Stimulated activated naive CD8-positive, alpha-beta T cell treated with anti-CD3 and anti-CD28 coated beads, Interleukin-15, amount 100 ng/mL, for 72 hours (primary cell): ENCODE measurements around the gene COL25A1.

ENCODE experiments used
- ATAC-seq: fragments of 150-1000 bp; cut with Tn5 transposase; 2 replicates; pipeline ENCODE4 v1.10.0; 2021; ENCODE audit warnings: mild to moderate bottlenecking, moderate library complexity
- DNase-seq, 2 donors: peaks; one replicate each; pipeline ENCODE4 v3.0.0; 2021 to 2022
- H3K27ac Mint-ChIP-seq, 2 donors: one replicate each; pipeline ENCODE4 v1.8.0; 2022; ENCODE audit warnings: mild to moderate bottlenecking in 2 of 2, mixed read lengths in 2 of 2, moderate library complexity in 2 of 2
- H3K27me3 Mint-ChIP-seq: one replicate; pipeline ENCODE4 v1.8.0; 2022; ENCODE audit warnings: mixed read lengths
- H3K4me1 Mint-ChIP-seq: one replicate; pipeline ENCODE4 v1.8.0; 2022; ENCODE audit warnings: mild to moderate bottlenecking, mixed read lengths
- H3K4me3 Mint-ChIP-seq, 2 donors: one replicate each; pipeline ENCODE4 v1.8.0; 2022; ENCODE audit warnings: mild to moderate bottlenecking in 2 of 2, mixed read lengths in 2 of 2, moderate library complexity in 1 of 2
- H3K9me3 Mint-ChIP-seq, 2 donors: one replicate each; pipeline ENCODE4 v1.8.0; 2022; ENCODE audit warnings: mixed read lengths in 2 of 2

COL25A1 gene

GRCh38 chr4:108779958-108780357 is 522.5 kb downstream of the COL25A1 start:
- DNase-seq (no peak), ATAC-seq (no peak)
- H3K9me3 Mint-ChIP-seq: no peaks in the 10 kb centered on the region
- H3K4me1 Mint-ChIP-seq: no peaks in the 10 kb centered on the region
- no peak overlapping the region for H3K27ac Mint-ChIP-seq
- H3K27me3 Mint-ChIP-seq: peaks cover 18% of the 10 kb centered on the region
- no peak overlapping the region for H3K4me3 Mint-ChIP-seq

DNA sequence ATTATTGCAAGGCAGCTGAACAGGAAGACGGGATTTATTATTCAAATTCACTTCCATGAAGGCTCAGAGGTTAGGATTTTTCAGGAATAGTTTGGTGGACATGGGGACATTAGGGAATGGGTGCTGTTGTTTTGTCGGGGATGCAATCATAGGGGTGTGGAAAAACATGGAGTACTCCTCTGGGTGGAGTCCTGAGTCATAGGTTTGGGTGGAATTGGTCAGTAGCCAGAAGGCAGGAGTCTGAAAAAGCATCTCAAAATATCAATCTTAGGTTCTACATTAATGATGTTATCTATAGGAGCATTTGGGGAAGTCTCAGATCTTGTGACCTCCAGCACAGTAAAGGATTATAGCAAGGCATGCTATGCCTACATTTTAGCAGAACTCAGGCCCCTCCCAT is 525.1 kb downstream of the COL25A1 start:
- Mint-ChIP-seq H3K9me3 (no peaks in the 10 kb centered on the region), H3K4me3 (no peak overlapping the region), H3K27me3 (peaks cover 18% of the 10 kb centered on the region), H3K4me1 (no peaks in the 10 kb centered on the region), H3K27ac (peak overlapping the region in 1 of 2 donors; percentile 28)
- ATAC-seq (no peak), DNase-seq (no peak)

- H3K9me3 Mint-ChIP-seq: no peaks in the 10 kb centered on the region
- peaks cover 18% of the 10 kb centered on the region for H3K27me3 Mint-ChIP-seq
- no peak for DNase-seq
- no peak overlapping the region for H3K4me3 Mint-ChIP-seq
- no peak for ATAC-seq
- H3K27ac Mint-ChIP-seq: peak overlapping the region in 1 of 2 donors; percentile 62
- H3K4me1 Mint-ChIP-seq: no peaks in the 10 kb centered on the region
Measured at GRCh38 chr4:108775921-108776320, 526.5 kb downstream of the COL25A1 start.

DNA sequence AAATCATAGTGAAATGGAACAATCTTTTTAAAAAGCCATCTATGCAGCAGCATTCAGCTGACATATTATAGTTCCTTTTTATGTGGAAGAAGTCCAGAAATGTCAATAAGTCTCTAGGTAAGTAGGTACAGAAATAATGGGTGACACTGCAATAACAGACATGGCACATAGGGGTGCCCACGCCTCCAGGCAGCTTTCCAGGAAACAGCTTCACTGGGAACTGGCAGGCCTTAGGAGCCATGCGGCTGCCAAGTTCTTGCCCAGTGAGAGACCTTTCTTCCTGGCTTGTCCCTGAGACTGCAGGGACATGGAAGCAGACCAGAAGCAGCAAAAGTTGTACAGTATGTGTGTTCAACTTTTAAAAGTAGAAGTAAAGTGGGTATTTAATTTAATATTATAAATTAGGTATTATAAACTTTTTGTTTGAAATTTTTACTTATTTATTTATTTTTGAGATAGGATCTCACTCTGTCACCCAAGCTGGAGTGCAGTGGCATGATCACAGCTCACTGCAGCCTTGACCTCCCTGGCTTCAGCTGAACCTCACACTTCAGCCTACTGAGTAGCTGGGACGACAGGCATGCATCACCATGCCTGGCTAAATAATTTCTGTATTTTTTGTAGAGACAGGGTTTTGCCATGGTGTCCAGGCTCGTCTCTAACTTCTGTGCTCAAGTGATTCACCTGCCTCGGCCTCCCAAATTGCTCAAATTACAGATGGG is 527.5 kb downstream of the COL25A1 start:
- Mint-ChIP-seq H3K27ac (peak overlapping the region in 1 of 2 donors; percentile 74), H3K9me3 (no peaks in the 10 kb centered on the region), H3K4me3 (no peak overlapping the region), H3K27me3 (peaks cover 18% of the 10 kb centered on the region), H3K4me1 (no peaks in the 10 kb centered on the region)
- DNase-seq (no peak), ATAC-seq (no peak)

DNA sequence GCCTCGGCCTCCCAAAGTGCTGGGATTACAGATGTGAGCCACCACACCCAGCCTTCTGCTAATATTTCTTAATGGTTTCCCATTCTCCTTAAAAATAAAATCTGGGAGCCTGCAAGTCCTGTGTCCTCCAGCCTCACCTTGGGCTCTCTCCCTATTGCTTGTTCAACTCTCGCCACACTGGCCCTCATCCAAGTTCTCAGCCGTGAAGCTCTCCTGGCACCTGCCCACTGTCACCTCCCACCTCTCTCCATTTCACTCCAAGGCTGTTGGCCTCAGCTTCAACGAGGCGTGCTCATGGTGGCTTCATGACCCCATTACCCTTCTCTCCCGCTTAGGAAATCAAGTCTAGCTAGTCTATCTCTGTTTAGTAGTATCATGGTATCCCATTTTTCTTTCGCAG is 530.1 kb downstream of the COL25A1 start:
- Mint-ChIP-seq H3K4me1 (no peaks in the 10 kb centered on the region), H3K27ac (no peak overlapping the region), H3K27me3 (peaks cover 14% of the 10 kb centered on the region), H3K9me3 (no peaks in the 10 kb centered on the region), H3K4me3 (no peak overlapping the region)
- no peak for DNase-seq
- no peak for ATAC-seq

DNA sequence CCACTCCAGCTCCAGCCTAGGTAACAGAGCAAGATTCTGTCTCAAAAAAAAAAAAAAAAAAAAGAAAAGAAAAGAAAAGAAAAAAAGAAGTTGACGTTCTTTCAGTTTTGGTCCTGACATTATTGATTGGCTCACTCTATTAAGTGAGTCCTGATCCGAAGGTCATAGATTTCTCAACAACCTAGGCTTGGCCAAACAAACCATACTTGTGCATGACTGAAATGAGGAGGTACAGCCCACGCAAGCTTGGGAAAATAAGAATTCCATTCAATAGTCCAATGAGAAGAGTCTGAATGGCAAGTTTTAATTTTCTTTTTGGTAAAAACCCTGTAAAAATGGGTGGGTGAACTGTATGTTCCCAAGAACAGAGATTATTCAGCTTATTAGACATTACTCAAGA is 536.4 kb downstream of the COL25A1 start:
- Mint-ChIP-seq H3K27ac (no peak overlapping the region), H3K4me1 (peaks cover 18% of the 10 kb centered on the region), H3K9me3 (no peaks in the 10 kb centered on the region), H3K4me3 (no peak overlapping the region), H3K27me3 (peaks cover 46% of the 10 kb centered on the region)
- no peak for ATAC-seq
- no peak for DNase-seq

GRCh38 chr4:108763986-108764385 is 538.5 kb downstream of the COL25A1 start:
- Mint-ChIP-seq H3K4me1 (peaks cover 18% of the 10 kb centered on the region), H3K9me3 (no peaks in the 10 kb centered on the region), H3K4me3 (no peak overlapping the region), H3K27ac (peak overlapping the region in 1 of 2 donors; percentile 42), H3K27me3 (peaks cover 62% of the 10 kb centered on the region)
- ATAC-seq (no peak), DNase-seq (no peak)

DNA sequence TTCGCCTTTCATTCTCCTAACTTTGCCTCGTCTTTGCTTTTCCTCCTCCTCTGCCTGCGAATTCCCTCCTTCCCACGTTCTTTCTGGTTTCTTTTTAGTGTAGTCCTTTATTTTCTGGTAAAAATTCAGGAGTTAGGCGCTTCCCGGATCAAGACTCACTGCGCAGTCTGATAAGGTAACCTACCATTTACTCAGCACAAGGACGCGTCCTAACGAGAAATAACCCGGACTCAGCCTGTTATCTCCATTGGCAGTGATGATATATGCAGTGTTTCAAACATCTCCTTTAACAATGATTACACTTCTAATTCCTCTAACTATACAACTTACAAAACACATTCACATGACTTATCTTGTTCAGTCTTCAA is 539.2 kb downstream of the COL25A1 start:
- DNase-seq (no peak), ATAC-seq (no peak)
- H3K27me3 Mint-ChIP-seq: peaks cover 62% of the 10 kb centered on the region
- H3K27ac Mint-ChIP-seq: peak overlapping the region in 1 of 2 donors; percentile 88
- H3K4me3 Mint-ChIP-seq: peak overlapping the region; percentile 73 to 94
- H3K9me3 Mint-ChIP-seq: no peaks in the 10 kb centered on the region
- H3K4me1 Mint-ChIP-seq: peaks cover 18% of the 10 kb centered on the region

DNA sequence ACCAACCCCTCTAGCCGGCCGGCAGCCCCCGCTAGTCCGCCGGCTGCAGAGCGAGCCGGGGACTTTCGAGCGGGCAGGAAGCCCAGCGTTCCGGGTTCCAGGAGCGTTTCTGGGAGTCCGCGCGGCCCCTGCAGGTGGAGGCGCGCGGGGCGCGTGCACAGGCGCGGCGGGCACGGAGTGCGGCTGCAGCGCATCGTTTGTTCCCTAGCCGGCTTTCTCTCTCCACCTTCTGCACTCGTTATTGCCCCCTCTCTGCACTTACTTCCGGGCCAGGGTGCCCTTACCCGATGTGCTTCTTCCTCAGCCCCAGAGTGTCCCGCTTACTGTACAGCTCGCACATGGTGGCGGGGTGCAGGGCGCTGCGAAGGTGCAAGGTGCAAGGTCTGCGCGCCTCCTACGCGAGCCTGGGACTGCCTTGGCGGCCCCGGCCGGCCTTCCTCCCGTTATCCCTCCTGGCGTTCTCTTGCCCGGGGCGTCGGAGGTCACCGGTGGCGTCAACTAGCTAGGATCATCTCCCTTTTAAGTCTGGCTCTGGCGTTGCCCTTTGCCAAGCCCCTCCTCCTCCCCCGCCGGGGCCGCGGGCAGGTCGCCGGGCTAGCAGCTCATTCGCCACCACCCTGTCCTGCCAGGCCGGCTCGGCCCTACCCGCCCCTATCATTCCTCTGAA is 539.8 kb downstream of the COL25A1 start, which contains the start of gene ETNPPL:
Gene ETNPPL (minus strand): TSS at position 495 of the 667 bp plus-strand sequence. CDS start 155 bp downstream, at position 340.
- peak; percentile 89 for ATAC-seq
- H3K27me3 Mint-ChIP-seq: peaks cover 62% of the 10 kb centered on the region
- H3K9me3 Mint-ChIP-seq: no peaks in the 10 kb centered on the region
- DNase-seq: peak; percentile 32 to 38
- H3K4me1 Mint-ChIP-seq: peaks cover 18% of the 10 kb centered on the region
- H3K27ac Mint-ChIP-seq: peak within 1 kb of the TSS in 1 of 2 donors; percentile 88
- peak within 1 kb of the TSS; percentile 73 to 94 for H3K4me3 Mint-ChIP-seq
